MM.1S (cell line): ENCODE results near the gene LRRC8E.

ENCODE experiments used
- DNase-seq: peaks from one replicate; pipeline ENCODE4 v3.0.0-alpha.2; 2015
- H2AFZ ChIP-seq: fragments of 300-600 bp; sonication (generic); 2 replicates; pipeline ENCODE4 v1.6.0; 2016; ENCODE audit warnings: antibody characterized with exemption, low read length
- H3F3A ChIP-seq: fragments of 300-600 bp; sonication (generic); 2 replicates; pipeline ENCODE4 v1.6.1; 2016; ENCODE audit warnings: mild to moderate bottlenecking, antibody characterized with exemption, low read length, moderate library complexity, mixed read lengths; ENCODE audit not compliant: insufficient read depth
- H3K27ac ChIP-seq: fragments of 300-600 bp; sonication (generic); 2 replicates; pipeline ENCODE4 v1.5.1; 2016; ENCODE audit warnings: mild to moderate bottlenecking, low read length
- H3K27me3 ChIP-seq: fragments of 300-600 bp; sonication (generic); replicated peaks from 2 replicates; pipeline ENCODE4 v1.6.0; 2016; ENCODE audit warnings: low read length; ENCODE audit not compliant: insufficient read depth
- H3K36me3 ChIP-seq: fragments of 300-600 bp; sonication (generic); replicated peaks from 2 replicates; pipeline ENCODE4 v1.6.1; 2016; ENCODE audit warnings: mild to moderate bottlenecking, low read length, mixed read lengths; ENCODE audit not compliant: insufficient read depth
- H3K4me1 ChIP-seq: fragments of 300-600 bp; sonication (generic); 2 replicates; pipeline ENCODE4 v1.6.1; 2016; ENCODE audit warnings: low read length, mixed read lengths
- H3K4me2 ChIP-seq: fragments of 300-600 bp; sonication (generic); 2 replicates; pipeline ENCODE4 v1.6.0; 2016; ENCODE audit warnings: low read depth, low read length
- H3K4me3 ChIP-seq: fragments of 300-600 bp; sonication (generic); 2 replicates; pipeline ENCODE4 v1.5.1; 2016; ENCODE audit warnings: low read length, mixed read lengths
- H3K79me2 ChIP-seq: fragments of 300-600 bp; sonication (generic); 2 replicates; pipeline ENCODE4 v1.6.1; 2016; ENCODE audit warnings: mixed run types, low read length, mixed read lengths
- H3K9ac ChIP-seq: fragments of 300-600 bp; sonication (generic); 2 replicates; pipeline ENCODE4 v1.6.1; 2016; ENCODE audit warnings: low read length, mixed read lengths
- H3K9me2 ChIP-seq: fragments of 300-600 bp; sonication (generic); replicated peaks from 2 replicates; pipeline ENCODE4 v1.6.1; 2016; ENCODE audit warnings: mild to moderate bottlenecking, low read length, mixed read lengths; ENCODE audit not compliant: insufficient read depth
- H3K9me3 ChIP-seq: fragments of 300-600 bp; sonication (generic); replicated peaks from 2 replicates; pipeline ENCODE4 v1.6.1; 2016; ENCODE audit warnings: mild to moderate bottlenecking, low read length, mixed read lengths; ENCODE audit not compliant: insufficient read depth
- H4K20me1 ChIP-seq: fragments of 300-600 bp; sonication (generic); 2 replicates; pipeline ENCODE4 v1.6.1; 2016; ENCODE audit warnings: mild to moderate bottlenecking, low read length, moderate library complexity, mixed read lengths; ENCODE audit not compliant: insufficient read depth
- EZH2 ChIP-seq: fragments of 300-600 bp; sonication (generic); optimal IDR thresholded peaks from 2 replicates; pipeline ENCODE3; 2017; ENCODE audit warnings: low read depth, mild to moderate bottlenecking, antibody characterized with exemption, low read length, mixed read lengths
- EZH2phosphoT487 ChIP-seq: fragments of 300-600 bp; sonication (generic); IDR thresholded peaks from 2 replicates; pipeline ENCODE4 v1.6.1; 2018; ENCODE audit warnings: antibody characterized with exemption, low read length
- TF ChIP-seq, protein P1 (sequence below): fragments of 300-600 bp; sonication (generic); IDR thresholded peaks from 2 replicates; pipeline ENCODE4 v1.5.1; 2016; ENCODE audit warnings: antibody characterized with exemption, low read length, mixed read lengths

The LRRC8E gene

DNA sequence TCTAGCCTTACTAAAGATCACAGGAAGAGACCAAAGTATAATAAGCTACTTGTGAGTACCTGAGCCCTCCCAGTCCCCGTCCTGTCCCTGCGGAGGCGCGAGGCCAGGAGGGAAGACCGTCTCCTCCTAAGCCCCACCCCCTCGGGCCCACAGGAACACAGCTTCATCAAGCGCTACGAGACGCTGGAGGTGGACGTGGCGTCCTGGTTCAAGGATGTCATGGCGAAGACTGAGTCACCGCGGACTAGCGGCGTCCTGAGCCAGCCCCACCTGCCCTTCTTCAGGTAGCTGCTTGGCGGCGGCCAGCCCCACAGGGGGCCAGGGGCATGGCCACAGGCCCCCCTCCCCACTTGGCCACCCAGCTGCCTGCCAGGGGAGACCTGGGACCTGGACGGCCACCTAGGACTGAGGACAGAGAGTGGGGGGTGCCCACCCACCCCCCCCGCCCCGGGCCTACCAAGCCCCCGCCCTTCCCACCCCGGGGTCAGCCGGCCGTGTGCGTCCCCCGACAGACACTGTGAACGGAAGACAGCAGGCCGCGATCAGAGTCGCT lies 23.9 kb downstream of the LRRC8E start:
- Histone ChIP-seq H3K9ac (no peak overlapping the region), H3K79me2 (peaks cover 23% of the 10 kb centered on the region), H3K27me3 (peaks cover 18% of the 10 kb centered on the region), H3K27ac (no peak overlapping the region), H3F3A (0 out of 2 replicates have a peak, but pooled peaks cover 7% of the 10 kb centered on the region), H2AFZ (no peak overlapping the region), H4K20me1 (peaks cover 10% of the 10 kb centered on the region), H3K4me2 (no peak overlapping the region), H3K9me2 (no peaks in the 10 kb centered on the region), H3K36me3 (no peaks in the 10 kb centered on the region; the same call in 1 of the 2 replicates), H3K4me1 (peaks cover 4% of the 10 kb centered on the region; the same call in 1 of the 2 replicates), H3K4me3 (no peak overlapping the region), H3K9me3 (no peaks in the 10 kb centered on the region)
- DNase-seq = no peak
- TF ChIP-seq EZH2phosphoT487 = no peak
- TF ChIP-seq, protein P1, sequence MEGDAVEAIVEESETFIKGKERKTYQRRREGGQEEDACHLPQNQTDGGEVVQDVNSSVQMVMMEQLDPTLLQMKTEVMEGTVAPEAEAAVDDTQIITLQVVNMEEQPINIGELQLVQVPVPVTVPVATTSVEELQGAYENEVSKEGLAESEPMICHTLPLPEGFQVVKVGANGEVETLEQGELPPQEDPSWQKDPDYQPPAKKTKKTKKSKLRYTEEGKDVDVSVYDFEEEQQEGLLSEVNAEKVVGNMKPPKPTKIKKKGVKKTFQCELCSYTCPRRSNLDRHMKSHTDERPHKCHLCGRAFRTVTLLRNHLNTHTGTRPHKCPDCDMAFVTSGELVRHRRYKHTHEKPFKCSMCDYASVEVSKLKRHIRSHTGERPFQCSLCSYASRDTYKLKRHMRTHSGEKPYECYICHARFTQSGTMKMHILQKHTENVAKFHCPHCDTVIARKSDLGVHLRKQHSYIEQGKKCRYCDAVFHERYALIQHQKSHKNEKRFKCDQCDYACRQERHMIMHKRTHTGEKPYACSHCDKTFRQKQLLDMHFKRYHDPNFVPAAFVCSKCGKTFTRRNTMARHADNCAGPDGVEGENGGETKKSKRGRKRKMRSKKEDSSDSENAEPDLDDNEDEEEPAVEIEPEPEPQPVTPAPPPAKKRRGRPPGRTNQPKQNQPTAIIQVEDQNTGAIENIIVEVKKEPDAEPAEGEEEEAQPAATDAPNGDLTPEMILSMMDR = no peak
- TF ChIP-seq EZH2 = no peak

DNA sequence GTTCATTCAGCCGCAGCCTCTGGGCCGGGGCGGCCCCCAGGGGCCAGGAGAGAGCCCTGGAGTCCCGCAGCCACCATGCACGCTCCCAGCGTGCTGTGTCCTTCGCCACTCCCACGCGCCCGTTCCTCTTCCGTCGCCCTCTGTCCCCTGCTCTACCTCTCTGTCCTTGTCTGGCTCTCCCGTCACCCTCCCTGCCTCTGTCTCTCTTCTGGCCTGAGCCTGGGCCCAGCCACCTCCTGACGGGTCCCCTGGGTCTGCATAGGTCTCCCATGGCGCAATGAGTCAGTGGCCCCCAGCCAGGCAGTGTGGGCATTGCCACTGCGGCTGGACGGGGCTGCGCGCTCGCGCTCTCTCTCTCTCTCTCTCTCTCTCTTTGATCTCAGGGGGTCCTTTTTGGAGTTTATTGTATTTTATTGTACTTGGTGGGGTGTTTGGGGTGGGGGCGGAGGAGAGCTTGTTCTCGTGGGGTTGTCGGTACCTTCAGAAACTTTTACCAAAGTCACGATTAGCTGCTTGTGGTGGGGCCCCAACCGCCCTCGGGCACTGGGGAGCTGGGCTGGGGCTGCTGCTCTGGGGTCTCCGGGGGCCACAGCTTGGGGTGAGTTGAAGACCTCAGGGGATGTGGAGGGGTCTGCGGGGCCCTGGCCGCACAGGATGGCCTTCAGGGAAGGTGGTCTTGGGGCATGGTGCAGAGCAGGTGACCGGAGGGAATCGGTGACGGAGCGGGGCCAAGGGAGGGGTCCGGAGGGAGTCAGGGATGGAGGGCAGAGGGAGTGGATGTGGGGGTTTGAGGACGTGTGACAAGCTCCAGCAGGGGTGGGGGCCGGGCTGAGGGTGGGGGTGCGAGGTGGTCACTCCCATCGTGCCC lies 24.6 kb downstream of the LRRC8E start:
- no peak for DNase-seq
- H3F3A ChIP-seq = 0 out of 2 replicates have a peak, but pooled peaks cover 7% of the 10 kb centered on the region
- TF ChIP-seq, protein P1 = no peak
- TF ChIP-seq EZH2 = no peak
- TF ChIP-seq EZH2phosphoT487 = no peak
- H3K79me2 ChIP-seq = peaks cover 16% of the 10 kb centered on the region
- no peak overlapping the region for H3K27ac ChIP-seq
- no peaks in the 10 kb centered on the region for H3K9me3 ChIP-seq
- H3K9me2 ChIP-seq = no peaks in the 10 kb centered on the region
- H3K36me3 ChIP-seq = no peaks in the 10 kb centered on the region; the same call in 1 of the 2 replicates
- peaks cover 7% of the 10 kb centered on the region; the same call in 1 of the 2 replicates for H3K4me1 ChIP-seq
- no peak overlapping the region for H3K4me3 ChIP-seq
- H3K9ac ChIP-seq = no peak overlapping the region
- H2AFZ ChIP-seq = no peak overlapping the region
- no peak overlapping the region for H3K4me2 ChIP-seq
- peaks cover 6% of the 10 kb centered on the region; the same call in 1 of the 2 replicates for H4K20me1 ChIP-seq
- peaks cover 25% of the 10 kb centered on the region for H3K27me3 ChIP-seq

DNA sequence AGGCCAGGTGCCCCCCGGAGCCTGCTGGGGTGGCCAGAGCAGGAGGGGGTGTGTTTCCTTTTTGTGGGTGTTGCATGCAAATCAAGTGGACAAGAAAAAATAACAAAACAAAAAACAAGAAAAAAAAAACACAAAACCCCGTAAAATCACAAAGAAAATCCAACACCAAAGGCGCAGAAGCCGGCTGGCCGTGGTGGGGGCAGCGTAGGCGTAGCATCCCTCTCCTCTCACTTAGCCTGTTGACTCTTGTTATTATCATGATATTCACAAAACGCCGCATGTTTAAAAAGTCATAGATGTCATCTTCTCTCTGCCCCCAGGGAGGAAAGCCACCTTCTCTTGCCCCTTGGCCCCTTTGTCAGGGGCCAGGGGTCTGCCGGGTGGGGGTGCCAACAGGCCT lies 25.3 kb downstream of the LRRC8E start:
- TF ChIP-seq EZH2 (no peak), EZH2phosphoT487 (no peak)
- TF ChIP-seq, protein P1 = no peak
- no peak overlapping the region for H3K27ac ChIP-seq
- no peaks in the 10 kb centered on the region; the same call in 1 of the 2 replicates for H3K36me3 ChIP-seq
- no peak overlapping the region for H3K4me3 ChIP-seq
- no peak overlapping the region for H3K4me2 ChIP-seq
- peaks cover 30% of the 10 kb centered on the region for H3K27me3 ChIP-seq
- DNase-seq = no peak
- H4K20me1 ChIP-seq = 0 out of 2 replicates have a peak, but pooled peaks cover 6% of the 10 kb centered on the region
- no peak overlapping the region for H3K9ac ChIP-seq
- H3K9me3 ChIP-seq = no peaks in the 10 kb centered on the region
- H3K9me2 ChIP-seq = no peaks in the 10 kb centered on the region
- 0 out of 2 replicates have a peak, but pooled peaks cover 7% of the 10 kb centered on the region for H3F3A ChIP-seq
- H2AFZ ChIP-seq = no peak overlapping the region
- H3K79me2 ChIP-seq = peaks cover 8% of the 10 kb centered on the region
- peaks cover 7% of the 10 kb centered on the region; the same call in 1 of the 2 replicates for H3K4me1 ChIP-seq
